IMR-90 (cell line): Measurements from ENCODE around the gene FUT8. TPM values are rescaled to one million over a fixed set of nuclear protein-coding genes. Genes with fewer than 3 reads are reported as not detected.

Experiments
- ATAC-seq: fragments of 200-7000 bp; cut with Tn5 transposase; 2 replicates; pipeline ENCODE4 v1.9.1; 2020; ENCODE audit warnings: low read depth, mild to moderate bottlenecking, moderate library complexity
- BruUV-seq: library from RNA; stranded (reverse); fragments of 400-500 nt; replicated peaks from 2 replicates; lab custom pipeline; 2021; lab: Mats Ljungman, UMichigan
- CTCF ChIA-PET: fragments of 300-600 bp; formaldehyde crosslinking; extraction: SDS; loops from one replicate; lab custom pipeline; 2021; ENCODE audit warnings: antibody characterized with exemption; lab: Yijun Ruan, JAX
- POLR2A ChIA-PET: fragments of 300-600 bp; sonication (Branson Sonifier 250); formaldehyde crosslinking; loops from one replicate; lab custom pipeline; 2022; ENCODE audit warnings: antibody characterized with exemption; ENCODE audit not compliant: unreplicated experiment; lab: Charles Lee
- DNase-seq: peaks from one replicate; pipeline ENCODE4 v3.0.0; 2013
- H2AFZ ChIP-seq: replicated peaks from 2 replicates; pipeline ENCODE3; 2013; ENCODE audit warnings: low read length, mild to moderate bottlenecking; ENCODE audit not compliant: poor library complexity
- H2AK5ac ChIP-seq: 2 replicates; pipeline ENCODE4 v1.6.1; 2013; ENCODE audit warnings: low read depth, low read length, inconsistent platforms
- H2AK9ac ChIP-seq: replicated peaks from 2 replicates; pipeline ENCODE3; 2013; ENCODE audit warnings: mild to moderate bottlenecking, low read depth, low read length, moderate library complexity; ENCODE audit not compliant: poor library complexity
- H2BK120ac ChIP-seq: 2 replicates; pipeline ENCODE4 v1.6.1; 2013; ENCODE audit warnings: low read depth, low read length, inconsistent platforms
- H2BK15ac ChIP-seq: 3 replicates; pipeline ENCODE4 v1.6.1; 2013; ENCODE audit warnings: low read depth, low read length, inconsistent platforms
- H2BK20ac ChIP-seq: 2 replicates; pipeline ENCODE4 v1.6.1; 2013; ENCODE audit warnings: low read depth, mild to moderate bottlenecking, inconsistent platforms, low read length, moderate library complexity
- H2BK5ac ChIP-seq: 2 replicates; pipeline ENCODE4 v1.6.1; 2013; ENCODE audit warnings: mild to moderate bottlenecking, low read depth, low read length, inconsistent platforms; ENCODE audit not compliant: poor library complexity, severe bottlenecking
- H3K14ac ChIP-seq: replicated peaks from 2 replicates; pipeline ENCODE4 v1.6.1; 2013; ENCODE audit warnings: low read depth, low read length, inconsistent platforms
- H3K18ac ChIP-seq: 2 replicates; pipeline ENCODE4 v1.6.1; 2013; ENCODE audit warnings: low read depth, low read length, control low read depth
- H3K23ac ChIP-seq: 2 replicates; pipeline ENCODE4 v1.6.1; 2013; ENCODE audit warnings: low read depth, low read length, inconsistent platforms
- H3K27ac ChIP-seq: 2 replicates; pipeline ENCODE4 v1.5.1; 2013; ENCODE audit warnings: mild to moderate bottlenecking, control low read depth, low read length; ENCODE audit not compliant: insufficient read depth
- H3K27me3 ChIP-seq: 2 replicates; pipeline ENCODE4 v1.6.1; 2013; ENCODE audit warnings: low read length; ENCODE audit not compliant: control insufficient read depth, insufficient read depth
- H3K36me3 ChIP-seq: 2 replicates; pipeline ENCODE4 v1.6.1; 2013; ENCODE audit warnings: low read length, mixed read lengths; ENCODE audit not compliant: control insufficient read depth, insufficient read depth
- H3K4ac ChIP-seq: 2 replicates; pipeline ENCODE4 v1.6.1; 2013; ENCODE audit warnings: low read depth, low read length, inconsistent platforms
- H3K4me1 ChIP-seq: 2 replicates; pipeline ENCODE4 v1.6.1; 2013; ENCODE audit warnings: low read length, mixed read lengths; ENCODE audit not compliant: control insufficient read depth, insufficient read depth
- H3K4me2 ChIP-seq: 2 replicates; pipeline ENCODE4 v1.6.1; 2013; ENCODE audit warnings: low read depth, mild to moderate bottlenecking, control low read depth, low read length, moderate library complexity
- H3K4me3 ChIP-seq: 2 replicates; pipeline ENCODE4 v1.5.1; 2013; ENCODE audit warnings: low read depth, mild to moderate bottlenecking, control low read depth, low read length, moderate library complexity; ENCODE audit not compliant: insufficient read depth
- H3K56ac ChIP-seq: 2 replicates; pipeline ENCODE4 v1.6.1; 2013; ENCODE audit warnings: low read length, inconsistent platforms; ENCODE audit not compliant: insufficient read depth; ENCODE audit errors: extremely low read depth
- H3K79me1 ChIP-seq, 2 experiments: 2 replicates each; pipeline ENCODE4 v1.6.1; 2013; ENCODE audit warnings: low read length in 2 of 2, inconsistent platforms in 1 of 2, low read depth in 1 of 2
- H3K9ac ChIP-seq: 2 replicates; pipeline ENCODE4 v1.6.1; 2013; ENCODE audit warnings: low read depth, low read length, control low read depth
- H3K9me1 ChIP-seq: 2 replicates; pipeline ENCODE4 v1.6.1; 2013; ENCODE audit warnings: low read length, inconsistent platforms; ENCODE audit not compliant: insufficient read depth
- H3K9me3 ChIP-seq: 2 replicates; pipeline ENCODE4 v1.6.1; 2013; ENCODE audit warnings: low read length; ENCODE audit not compliant: control insufficient read depth, insufficient read depth
- H4K20me1 ChIP-seq: 2 replicates; pipeline ENCODE4 v1.6.1; 2013; ENCODE audit warnings: low read length, inconsistent platforms; ENCODE audit not compliant: insufficient read depth
- H4K5ac ChIP-seq: 2 replicates; pipeline ENCODE4 v1.6.1; 2013; ENCODE audit warnings: mild to moderate bottlenecking, low read depth, low read length, control low read depth
- H4K8ac ChIP-seq, 2 experiments: 2 replicates each; pipeline ENCODE4 v1.6.1; 2013; ENCODE audit warnings: low read depth in 2 of 2, low read length in 2 of 2, control low read depth in 1 of 2, inconsistent platforms in 1 of 2
- H4K91ac ChIP-seq: 2 replicates; pipeline ENCODE4 v1.6.1; 2013; ENCODE audit warnings: low read depth, low read length, inconsistent platforms; ENCODE audit not compliant: insufficient read depth
- MAFK ChIP-seq: IDR thresholded peaks from 2 replicates; pipeline ENCODE4 v1.6.1; 2012; ENCODE audit warnings: low read depth, low read length, improper control_type of control experiment
- MAZ ChIP-seq: IDR thresholded peaks from 2 replicates; pipeline ENCODE4 v1.6.1; 2012; ENCODE audit warnings: low read depth, mild to moderate bottlenecking, low read length, improper control_type of control experiment, moderate library complexity, borderline replicate concordance
- NFE2L2 ChIP-seq: fragments of 150-350 bp; IDR thresholded peaks from 2 replicates; pipeline ENCODE4 v1.6.1; 2016; ENCODE audit warnings: low read depth, mild to moderate bottlenecking, low read length
- POLR2A ChIP-seq: IDR thresholded peaks from 2 replicates; pipeline ENCODE4 v1.6.1; 2012; ENCODE audit warnings: mild to moderate bottlenecking, low read depth, low read length
- WGBS, 2 experiments: methylation state at CpG; one replicate each; pipeline versions ENCODE4 v1.1.5 to v1.1.7; 2013; ENCODE audit warnings: missing lambda C conversion rate in 2 of 2; ENCODE audit not compliant: insufficient read length in 1 of 2; ENCODE audit errors: extremely low coverage in 2 of 2; 5-methylcytosine and 5-hydroxymethylcytosine counted together
- dilution Hi-C: fragments of 300-500 bp; cut with HindIII; formaldehyde crosslinking; loops from one replicate; pipeline ENCODE4 v1.14.3; 2018; ENCODE audit warnings: low sequenced_read_pairs; ENCODE audit not compliant: unreplicated experiment
- in situ Hi-C: fragments of 300-500 bp; cut with MboI; formaldehyde crosslinking; loops from 3 replicates; pipeline ENCODE4 v1.14.3; 2019; ENCODE audit warnings: low sequenced_read_pairs, inconsistent platforms, mixed read lengths
- intact Hi-C: fragments of 100-400 bp; cut with micrococcal nuclease; formaldehyde crosslinking; loops from 2 replicates; pipeline ENCODE4 v1.10.0; 2022
- polyA plus RNA-seq, 3 experiments: library from polyadenylated mRNA; depleted of rRNA; stranded (reverse); fragments of >200 nt; gene quantifications; 2 replicates each; pipeline ENCODE4 v1.2.3, GENCODE V29; 2012; ENCODE audit warnings: low replicate concordance in 1 of 3
- total RNA-seq: library from RNA; depleted of rRNA; stranded (reverse); fragments of >200 nt; gene quantifications from 2 replicates; pipeline ENCODE4 v1.2.3, GENCODE V29; 2012

FUT8 gene
- total and polyA plus RNA-seq, 2 of the 4 experiments (the other 2 are of a cell fraction) = 15.6 to 72.9 TPM

DNA sequence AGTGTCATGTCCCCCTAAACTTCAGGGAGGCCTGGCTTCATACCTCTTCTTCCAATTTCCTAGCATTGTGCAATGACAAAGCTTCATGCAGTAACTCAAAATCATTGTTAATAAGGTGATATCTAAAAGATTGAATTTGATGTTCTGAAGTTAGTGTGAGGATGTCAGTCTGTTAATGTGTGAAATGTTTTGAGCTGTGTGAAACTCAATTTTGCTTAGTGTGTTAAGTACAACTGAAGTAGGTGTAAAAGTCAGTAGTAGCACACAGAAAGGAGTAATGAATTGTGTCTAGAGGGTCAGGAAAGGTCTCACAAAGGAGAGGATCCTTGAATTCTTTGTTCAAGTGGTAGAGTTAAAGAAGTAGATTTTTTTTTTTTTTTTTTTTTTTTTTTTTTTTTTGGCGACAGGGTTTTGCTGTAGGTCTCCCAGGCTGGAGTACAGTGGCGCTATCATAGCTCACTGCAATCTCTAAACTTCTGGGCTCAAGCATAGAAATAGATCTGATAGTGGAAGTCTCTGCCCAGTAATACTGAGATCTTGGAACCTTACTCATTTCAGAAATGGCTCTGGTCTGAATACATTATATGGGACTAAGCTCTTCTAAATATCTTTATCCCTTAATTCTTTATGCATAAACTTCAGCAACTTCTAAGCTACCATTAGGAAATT lies 63.9 kb downstream of the FUT8 start:
- no peaks in the 10 kb centered on the region for H3K9me1 ChIP-seq
- no CpG with 5 or more reads among the region's 2 CpGs for WGBS, 2 experiments
- no peaks in the 10 kb centered on the region for H3K4me1 ChIP-seq
- no peak overlapping the region for H3K56ac ChIP-seq
- H3K36me3 ChIP-seq = no peaks in the 10 kb centered on the region
- no peak overlapping the region for H3K4me3 ChIP-seq
- H3K23ac ChIP-seq = no peak overlapping the region
- intact Hi-C loops = no loop called here
- H2BK15ac ChIP-seq = no peak overlapping the region
- no peak overlapping the region for H4K91ac ChIP-seq
- H3K27ac ChIP-seq = no peak overlapping the region
- H3K4ac ChIP-seq = no peak overlapping the region
- CTCF ChIA-PET = no interaction called here
- TF ChIP-seq NFE2L2 (no peak), MAZ (no peak), MAFK (no peak), POLR2A (no peak)
- no peak overlapping the region for H2BK5ac ChIP-seq
- H3K14ac ChIP-seq = no peak overlapping the region
- no peak overlapping the region for H3K18ac ChIP-seq
- H3K27me3 ChIP-seq = no peaks in the 10 kb centered on the region
- no peak overlapping the region for H3K4me2 ChIP-seq
- dilution Hi-C loops = no loop called here
- no peak overlapping the region for H4K5ac ChIP-seq
- in situ Hi-C loops = no loop called here
- no peak overlapping the region for H4K8ac ChIP-seq
- H2BK20ac ChIP-seq = no peak overlapping the region
- no peaks in the 10 kb centered on the region for H3K9me3 ChIP-seq
- no peak for ATAC-seq
- peaks cover 3 to 11% of the 10 kb centered on the region in 2 experiments; a peak in 3 of 4 replicates for H3K79me1 ChIP-seq
- H2AK5ac ChIP-seq = no peak overlapping the region
- no TSS peak for BruUV-seq
- DNase-seq = no peak
- POLR2A ChIA-PET = no interaction called here
- no peak overlapping the region for H2AK9ac ChIP-seq
- H4K20me1 ChIP-seq = no peaks in the 10 kb centered on the region
- no peak overlapping the region for H2AFZ ChIP-seq
- H3K9ac ChIP-seq = no peak overlapping the region
- H2BK120ac ChIP-seq = no peak overlapping the region
